Right lobe of liver (tissue), 6 donors: ENCODE data around the gene PTPN18. TPM values are rescaled to one million over a fixed set of nuclear protein-coding genes. Genes with fewer than 3 reads are reported as not detected.
A peak's percentile ranks its signal among the peaks of the same experiment; 100 is the strongest.

ENCODE experiments used
- ATAC-seq, 4 donors: fragments of 200-7000 bp; cut with Tn5 transposase; one replicate each; pipeline ENCODE4 v1.9.1; 2020; ENCODE audit warnings: mild to moderate bottlenecking in 4 of 4, moderate library complexity in 4 of 4
- DNase-seq, 3 donors: peaks; one replicate each; pipeline ENCODE4 v3.0.0-alpha.2; 2020
- H3K27ac ChIP-seq, 3 donors: fragments of 200-600 bp; one replicate each; pipeline ENCODE4 v1.8.0; 2022
- H3K27me3 ChIP-seq, 2 donors: fragments of 200-600 bp; one replicate each; pipeline ENCODE4 v1.8.0; 2022
- H3K36me3 ChIP-seq, 4 donors: fragments of 200-600 bp; sonication (generic) in 1 of 4; one replicate each; pipeline versions ENCODE4 v1.5.1 to v1.8.0; 2017 to 2022; ENCODE audit warnings: control low read depth in 1 of 4
- H3K4me1 ChIP-seq, 4 donors: fragments of 200-600 bp; sonication (generic) in 1 of 4; one replicate each; pipeline versions ENCODE4 v1.5.1 to v1.8.0; 2017 to 2022; ENCODE audit warnings: control low read depth in 1 of 4
- H3K4me3 ChIP-seq, 3 donors: fragments of 200-600 bp; one replicate each; pipeline ENCODE4 v1.8.0; 2022
- H3K9me3 ChIP-seq, 4 donors: fragments of 200-600 bp; sonication (generic) in 1 of 4; one replicate each; pipeline versions ENCODE4 v1.5.1 to v1.8.0; 2017 to 2022; ENCODE audit warnings: control low read depth in 1 of 4
- CTCF ChIP-seq, 4 donors: fragments of 200-600 bp in 3 of 4; fragments of 450-650 bp in 1 of 4; IDR thresholded peaks; one replicate each; pipeline versions ENCODE4 v1.5.1 to v1.8.0; 2016 to 2022; ENCODE audit warnings: antibody characterized with exemption in 4 of 4, mild to moderate bottlenecking in 2 of 4
- POLR2A ChIP-seq: fragments of 450-650 bp; IDR thresholded peaks from one replicate; pipeline ENCODE4 v1.6.1; 2017; ENCODE audit warnings: antibody characterized with exemption, mild to moderate bottlenecking
- WGBS: methylation state at CpG from one replicate; pipeline ENCODE4 v1.1.6; 2018; ENCODE audit warnings: low coverage, low lambda C conversion rate; ENCODE audit not compliant: insufficient coverage; ENCODE audit errors: missing lambda C conversion rate; 5-methylcytosine and 5-hydroxymethylcytosine counted together
- intact Hi-C, 2 donors: fragments of 100-400 bp; cut with DNase I; formaldehyde crosslinking; loops; one replicate each; pipeline versions ENCODE4 v1.11.2 to v1.14.1; 2022
- total RNA-seq, 6 experiments: library from RNA; depleted of rRNA in 2 of 6; stranded (reverse); fragments of >200 nt in 2 of 6; fragmentation: NEBNext Ultra II Directional in 3 of 6; extraction: Animal tissue kit (Norgen Biotek cat#: 25700) in 3 of 6; gene quantifications; one replicate each; pipeline versions ENCODE4 v1.1.0 to v1.2.4, GENCODE V29; 2016 to 2023
- donor health status: DM: no; HTN: yes; CAD: no.
- donor health status: DM: no; HTN: no; CAD: no.
- donor health status: DM: no; HTN: no; CAD: no.
- donor health status: DM: no; HTN: yes; CAD: no.
- donor health status: DM: no; HTN: yes; CAD: no.

Gene PTPN18
- total RNA-seq, 6 experiments from 2014 or later, result 25.6 to 43.5 (median 30.3) TPM

GRCh38 chr2:130374587-130375290, 18.9 kb downstream of the PTPN18 start:
- Histone ChIP-seq H3K27ac (no peak overlapping the region), H3K4me3 (no peak overlapping the region), H3K9me3 (no peaks in the 10 kb centered on the region), H3K4me1 (peaks cover 0 to 2% (median 0%) of the 10 kb centered on the region in 4 donors), H3K27me3 (no peaks in the 10 kb centered on the region), H3K36me3 (peaks cover 0 to 5% (median 0%) of the 10 kb centered on the region in 4 donors)
- TF ChIP-seq CTCF (IDR thresholded peaks at IDR 0.05) (no peak), POLR2A (no peak)
- no peak for ATAC-seq
- no peak for DNase-seq
- whole genome bisulfite sequencing, result 95% methylated on average over 4 of the region's 9 CpGs
- intact Hi-C loops, result no loop called here

- Histone ChIP-seq H3K4me1 (peaks cover 0 to 6% (median 0%) of the 10 kb centered on the region in 4 donors), H3K27ac (no peak overlapping the region), H3K27me3 (no peaks in the 10 kb centered on the region), H3K36me3 (no peaks in the 10 kb centered on the region), H3K9me3 (no peaks in the 10 kb centered on the region), H3K4me3 (no peak overlapping the region)
- TF ChIP-seq POLR2A, result no peak
- no peak for TF ChIP-seq CTCF (IDR thresholded peaks at IDR 0.05)
- intact Hi-C loops, result no loop called here
- ATAC-seq, result no peak
- 86% methylated on average over 15 of the region's 19 CpGs for WGBS
- no peak for DNase-seq
These were observed 19.7 kb downstream of the PTPN18 start for GRCh38 chr2:130375291-130376266.

GRCh38 chr2:130376433-130377293, 20.8 kb downstream of the PTPN18 start:
- ATAC-seq, result no peak
- TF ChIP-seq CTCF (IDR thresholded peaks at IDR 0.05) (no peak), POLR2A (no peak)
- H3K27ac ChIP-seq, result no peak overlapping the region

GRCh38 chr2:130377491-130377890, 21.6 kb downstream of the PTPN18 start:
- intact Hi-C loops, result no loop called here
- Histone ChIP-seq H3K27me3 (no peaks in the 10 kb centered on the region), H3K9me3 (no peaks in the 10 kb centered on the region), H3K27ac (no peak overlapping the region), H3K4me3 (no peak overlapping the region), H3K36me3 (no peaks in the 10 kb centered on the region), H3K4me1 (peaks cover 0 to 6% (median 0%) of the 10 kb centered on the region in 4 donors)
- WGBS, result 97% methylated on average over 5 of the region's 5 CpGs
- DNase-seq (peak in 1 of 3 donors; percentile 31), ATAC-seq (no peak)
- TF ChIP-seq CTCF (IDR thresholded peaks at IDR 0.05) (no peak), POLR2A (no peak)

More at GRCh38 chr2:130376433-130377293, 20.8 kb downstream of the PTPN18 start:
- no peak for DNase-seq
- intact Hi-C loops, result no loop called here
- Histone ChIP-seq H3K27me3 (no peaks in the 10 kb centered on the region), H3K4me1 (peaks cover 0 to 6% (median 0%) of the 10 kb centered on the region in 4 donors), H3K9me3 (no peaks in the 10 kb centered on the region), H3K36me3 (no peaks in the 10 kb centered on the region), H3K4me3 (no peak overlapping the region)
- 57% methylated on average over 7 of the region's 11 CpGs for WGBS
